HK-2 (cell line): ENCODE measurements around the gene SLC16A3.
"Not testable (repeated sequence)": the region's sequence is repeated elsewhere in the genome, so short reads cannot be mapped to it uniquely, and the experiment has no call there.

Experiments used
- DNase-seq: peaks from one replicate; pipeline ENCODE4 v3.0.0-alpha.2; 2018; ENCODE audit not compliant: unreplicated experiment

The SLC16A3 gene

GRCh38 chr17:82204831-82205719 lies 23.8 kb upstream of the SLC16A3 start:
- DNase-seq, result peak; percentile 66

GRCh38 chr17:82205720-82206508 lies 22.9 kb upstream of the SLC16A3 start:
- DNase-seq, result peak; percentile 81

GRCh38 chr17:82210655-82211054 lies 18.2 kb upstream of the SLC16A3 start:
- DNase-seq, result not testable (repeated sequence)

GRCh38 chr17:82212331-82213250 lies 16.3 kb upstream of the SLC16A3 start, which contains the start of gene CCDC57:
Gene CCDC57, minus strand, starts transcription at chr17:82212842. Its CDS starts 10,898 bp downstream, at chr17:82201944.
- DNase-seq, result peak; percentile 83

- DNase-seq, result peak; percentile 80
Measured at GRCh38 chr17:82213251-82214011, 15.4 kb upstream of the SLC16A3 start.

GRCh38 chr17:82214012-82214628 lies 14.7 kb upstream of the SLC16A3 start:
- DNase-seq, result peak; percentile 17

- peak; percentile 28 for DNase-seq
Measured at GRCh38 chr17:82215095-82215971, 13.5 kb upstream of the SLC16A3 start.

- no peak for DNase-seq
Measured at GRCh38 chr17:82215972-82216300, 12.9 kb upstream of the SLC16A3 start.

GRCh38 chr17:82216301-82217119 lies 12.3 kb upstream of the SLC16A3 start:
- DNase-seq, result peak; percentile 89

GRCh38 chr17:82217120-82217529 lies 11.7 kb upstream of the SLC16A3 start:
- DNase-seq, result peak; percentile 78

- peak; percentile 93 for DNase-seq
Measured at GRCh38 chr17:82217530-82218204, 11.2 kb upstream of the SLC16A3 start.

GRCh38 chr17:82218349-82219075 lies 10.3 kb upstream of the SLC16A3 start:
- no peak for DNase-seq

GRCh38 chr17:82219083-82219482 lies 9.8 kb upstream of the SLC16A3 start:
- DNase-seq, result no peak

GRCh38 chr17:82219753-82220709 lies 8.8 kb upstream of the SLC16A3 start:
- DNase-seq, result no peak

GRCh38 chr17:82221341-82221902 lies 7.4 kb upstream of the SLC16A3 start:
- DNase-seq, result no peak

GRCh38 chr17:82222816-82223215 lies 6.0 kb upstream of the SLC16A3 start:
- no peak for DNase-seq
